Measurements from ENCODE around the gene TP53BP2. TPM values are rescaled to one million over a fixed set of nuclear protein-coding genes. Genes with fewer than 3 reads are reported as not detected.

Gene TP53BP2
- polyA plus RNA-seq, 1 donor from 2014 or later = 25.2 TPM

GRCh38 chr1:223796210-223796609, 49.5 kb downstream of the TP53BP2 start:
- H4K20me1 ChIP-seq (ENCODE audit: insufficient read depth) = no peaks in the 10 kb centered on the region
- TF ChIP-seq RAD21 (conservative IDR thresholded peaks at IDR 0.05) = no peak
- TF ChIP-seq EP300 (conservative IDR thresholded peaks at IDR 0.05; ENCODE audit: poor library complexity, severe bottlenecking) = no peak
- TF ChIP-seq, protein P1, sequence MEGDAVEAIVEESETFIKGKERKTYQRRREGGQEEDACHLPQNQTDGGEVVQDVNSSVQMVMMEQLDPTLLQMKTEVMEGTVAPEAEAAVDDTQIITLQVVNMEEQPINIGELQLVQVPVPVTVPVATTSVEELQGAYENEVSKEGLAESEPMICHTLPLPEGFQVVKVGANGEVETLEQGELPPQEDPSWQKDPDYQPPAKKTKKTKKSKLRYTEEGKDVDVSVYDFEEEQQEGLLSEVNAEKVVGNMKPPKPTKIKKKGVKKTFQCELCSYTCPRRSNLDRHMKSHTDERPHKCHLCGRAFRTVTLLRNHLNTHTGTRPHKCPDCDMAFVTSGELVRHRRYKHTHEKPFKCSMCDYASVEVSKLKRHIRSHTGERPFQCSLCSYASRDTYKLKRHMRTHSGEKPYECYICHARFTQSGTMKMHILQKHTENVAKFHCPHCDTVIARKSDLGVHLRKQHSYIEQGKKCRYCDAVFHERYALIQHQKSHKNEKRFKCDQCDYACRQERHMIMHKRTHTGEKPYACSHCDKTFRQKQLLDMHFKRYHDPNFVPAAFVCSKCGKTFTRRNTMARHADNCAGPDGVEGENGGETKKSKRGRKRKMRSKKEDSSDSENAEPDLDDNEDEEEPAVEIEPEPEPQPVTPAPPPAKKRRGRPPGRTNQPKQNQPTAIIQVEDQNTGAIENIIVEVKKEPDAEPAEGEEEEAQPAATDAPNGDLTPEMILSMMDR (IDR thresholded peaks at IDR 0.05; ENCODE audit: poor library complexity, severe bottlenecking) = no peak
- TF ChIP-seq TAF1 (IDR thresholded peaks at IDR 0.05; ENCODE audit: low read depth) = no peak
- TF ChIP-seq REST (IDR thresholded peaks at IDR 0.05; ENCODE audit: borderline replicate concordance) = no peak
- no peak for TF ChIP-seq SMC3 (conservative IDR thresholded peaks at IDR 0.05; ENCODE audit: poor library complexity)
- TF ChIP-seq POLR2AphosphoS5 (IDR thresholded peaks at IDR 0.05) = no peak
- TF ChIP-seq EZH2 (IDR thresholded peaks at IDR 0.05; ENCODE audit: borderline replicate concordance, insufficient read depth, low read length, poor library complexity, severe bottlenecking) = no peak
- no peak for TF ChIP-seq MXI1 (conservative IDR thresholded peaks at IDR 0.05; ENCODE audit: poor library complexity, severe bottlenecking)
- H2AFZ ChIP-seq (ENCODE audit: low read depth, low read length) = no peak overlapping the region
- H3K4me2 ChIP-seq (ENCODE audit: low read length) = no peak overlapping the region
- no peaks in the 10 kb centered on the region for H3K27me3 ChIP-seq (ENCODE audit: insufficient read depth, low read depth, low read length)
- no peak overlapping the region for H3K27ac ChIP-seq (ENCODE audit: low read length)
- no peaks in the 10 kb centered on the region for H3K9me2 ChIP-seq (ENCODE audit: insufficient read depth, low read length)
- H3K4me3 ChIP-seq (ENCODE audit: low read length) = no peak overlapping the region
- no peaks in the 10 kb centered on the region for H3K79me2 ChIP-seq (replicated peaks; ENCODE audit: insufficient read depth, low read length)
- H3K9ac ChIP-seq (ENCODE audit: low read length) = no peak overlapping the region
- H3F3A ChIP-seq (ENCODE audit: insufficient read depth, low read length, poor library complexity, severe bottlenecking) = no peaks in the 10 kb centered on the region
- H3K9me3 ChIP-seq (ENCODE audit: low read length) = no peaks in the 10 kb centered on the region
- peaks cover 13% of the 10 kb centered on the region for H3K36me3 ChIP-seq (ENCODE audit: insufficient read depth, low read length)

GRCh38 chr1:223794136-223794880, 51.4 kb downstream of the TP53BP2 start:
- no peak overlapping the region for H3K4me2 ChIP-seq (ENCODE audit: low read length)
- peaks cover 13% of the 10 kb centered on the region for H3K36me3 ChIP-seq (ENCODE audit: insufficient read depth, low read length)
- no peaks in the 10 kb centered on the region for H3K27me3 ChIP-seq (ENCODE audit: insufficient read depth, low read depth, low read length)
- H3F3A ChIP-seq (ENCODE audit: insufficient read depth, low read length, poor library complexity, severe bottlenecking) = no peaks in the 10 kb centered on the region
- H3K4me3 ChIP-seq (ENCODE audit: low read length) = no peak overlapping the region
- no peaks in the 10 kb centered on the region for H4K20me1 ChIP-seq (ENCODE audit: insufficient read depth)
- H3K9ac ChIP-seq (ENCODE audit: low read length) = no peak overlapping the region
- no peak overlapping the region for H3K27ac ChIP-seq (ENCODE audit: low read length)
- H2AFZ ChIP-seq (ENCODE audit: low read depth, low read length) = no peak overlapping the region
- H3K9me3 ChIP-seq (ENCODE audit: low read length) = no peaks in the 10 kb centered on the region
- TF ChIP-seq RAD21 (conservative IDR thresholded peaks at IDR 0.05) (no peak), MXI1 (conservative IDR thresholded peaks at IDR 0.05; ENCODE audit: poor library complexity, severe bottlenecking) (no peak), REST (IDR thresholded peaks at IDR 0.05; ENCODE audit: borderline replicate concordance) (no peak), EZH2 (IDR thresholded peaks at IDR 0.05; ENCODE audit: borderline replicate concordance, insufficient read depth, low read length, poor library complexity, severe bottlenecking) (no peak), POLR2AphosphoS5 (IDR thresholded peaks at IDR 0.05) (no peak), EP300 (conservative IDR thresholded peaks at IDR 0.05; ENCODE audit: poor library complexity, severe bottlenecking) (no peak), SMC3 (conservative IDR thresholded peaks at IDR 0.05; ENCODE audit: poor library complexity) (no peak), TAF1 (IDR thresholded peaks at IDR 0.05; ENCODE audit: low read depth) (no peak)
- TF ChIP-seq, protein P1 (IDR thresholded peaks at IDR 0.05; ENCODE audit: poor library complexity, severe bottlenecking) = no peak
- no peaks in the 10 kb centered on the region for H3K79me2 ChIP-seq (replicated peaks; ENCODE audit: insufficient read depth, low read length)
- H3K9me2 ChIP-seq (ENCODE audit: insufficient read depth, low read length) = no peaks in the 10 kb centered on the region

All from neural cell (in vitro differentiated cells).